COLO668 (cell line): ENCODE data around the gene GALNT17.

Experiments
- DNase-seq: peaks from one replicate; lab custom pipeline; 2025; ENCODE audit not compliant: unreplicated experiment; lab: John Stamatoyannopoulos, UW

The GALNT17 gene

DNA sequence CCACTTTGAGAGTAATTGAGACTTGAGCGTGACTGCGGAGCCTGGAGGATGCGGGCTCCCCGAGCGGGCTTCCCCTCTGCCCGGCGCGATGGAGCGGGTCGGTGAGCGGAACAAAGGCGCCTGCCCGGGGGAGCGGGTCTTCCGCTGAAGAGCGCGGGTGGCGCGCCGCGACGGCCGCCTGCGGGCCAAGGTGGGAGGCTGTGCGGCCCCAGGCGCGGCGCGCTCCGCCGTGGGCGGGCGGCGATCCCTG lies at the start of gene GALNT17:
Gene GALNT17 (plus strand): TSS at position 18 of the 250 bp plus-strand sequence.
- peak; percentile 12 for DNase-seq

GRCh38 chr7:71095266-71095860 lies 36.6 kb upstream of the GALNT17 start:
- DNase-seq: no peak

DNA sequence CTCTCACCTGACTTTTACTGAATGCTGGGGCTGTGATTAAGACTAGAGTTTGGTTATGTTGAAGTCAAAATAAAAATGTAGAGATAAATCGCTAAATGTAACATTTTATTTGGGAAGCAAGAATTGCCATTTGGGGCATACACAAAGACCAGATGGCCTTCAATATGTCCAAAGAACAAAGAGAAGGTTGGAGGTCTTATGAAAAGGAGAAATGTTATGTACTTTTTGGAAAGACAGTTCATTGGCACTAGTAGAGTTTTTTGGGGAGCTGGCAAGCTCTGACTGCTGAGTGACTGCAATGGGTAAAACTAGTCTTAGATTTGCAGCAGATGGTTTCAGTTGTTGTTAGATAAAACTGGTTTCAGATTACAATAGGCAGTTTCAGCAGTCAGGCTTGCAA lies 35.6 kb upstream of the GALNT17 start:
- DNase-seq: no peak

DNA sequence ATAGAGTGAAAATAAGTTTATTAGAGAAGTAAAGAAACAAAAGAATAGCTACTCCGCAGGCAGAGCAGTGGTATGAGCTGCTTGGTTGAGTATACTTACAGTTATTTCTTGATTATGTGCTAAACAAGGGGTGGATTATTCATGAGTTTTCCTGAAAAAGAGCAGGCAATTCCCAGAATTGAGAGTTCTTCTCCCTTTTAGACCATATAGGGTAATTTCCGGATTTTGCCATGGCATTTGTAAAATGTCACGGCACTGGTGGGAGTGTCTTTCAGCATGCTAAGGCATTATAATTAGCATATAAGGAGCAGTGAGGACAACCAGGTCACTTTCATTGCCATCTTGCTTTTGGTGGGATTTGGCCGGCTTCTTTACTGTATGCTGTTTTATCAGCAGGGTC lies 25.7 kb upstream of the GALNT17 start:
- no peak for DNase-seq

DNA sequence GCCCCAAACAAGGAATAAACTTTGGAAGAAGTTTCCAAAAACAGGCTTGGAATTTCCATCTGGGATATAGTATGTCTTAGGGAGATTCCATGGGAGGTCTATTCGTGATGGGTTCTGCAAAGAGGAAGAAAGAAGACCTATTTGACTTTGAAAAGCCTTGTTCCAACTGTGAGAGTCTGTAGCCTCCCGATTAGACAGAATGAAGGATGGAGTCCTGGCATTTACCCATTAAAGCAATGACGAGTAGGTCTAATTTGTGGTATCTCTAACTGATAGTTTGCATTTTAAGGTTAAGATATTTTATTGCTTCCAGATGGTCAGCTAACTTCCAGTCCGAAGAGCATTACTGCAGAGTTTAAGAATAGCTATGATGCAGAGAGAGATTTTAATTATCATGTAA lies 19.5 kb upstream of the GALNT17 start:
- DNase-seq: no peak

- DNase-seq: no peak
These were observed 11.8 kb upstream of the GALNT17 start for GRCh38 chr7:71120096-71120495.

DNA sequence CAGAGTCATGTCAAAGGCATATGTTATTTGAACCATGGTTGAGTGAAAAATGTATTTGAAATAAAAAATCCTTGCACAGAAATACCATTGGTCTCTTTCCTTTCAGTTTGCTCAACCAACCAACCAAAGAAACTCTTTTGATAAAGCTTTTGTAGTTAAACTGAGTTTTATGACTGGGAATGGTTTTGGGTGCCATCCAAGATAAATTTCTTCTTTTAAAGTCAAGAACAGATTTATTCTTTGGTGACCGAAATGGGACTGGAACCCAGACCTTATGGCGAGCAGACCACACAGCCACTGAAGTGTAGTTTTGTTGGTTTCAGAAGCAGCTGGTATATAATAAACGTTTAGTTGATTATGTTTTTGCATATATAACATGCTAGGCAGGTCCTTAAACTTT lies 2.8 kb upstream of the GALNT17 start:
- no peak for DNase-seq

- DNase-seq: no peak
These were observed 1.8 kb upstream of the GALNT17 start for GRCh38 chr7:71130031-71130679.

- peak; percentile 57 for DNase-seq
These were observed 453 bp upstream of the GALNT17 start for GRCh38 chr7:71131256-71132126.

GRCh38 chr7:71132377-71133231 lies 660 bp downstream of the GALNT17 start:
- DNase-seq: peak; percentile 21

DNA sequence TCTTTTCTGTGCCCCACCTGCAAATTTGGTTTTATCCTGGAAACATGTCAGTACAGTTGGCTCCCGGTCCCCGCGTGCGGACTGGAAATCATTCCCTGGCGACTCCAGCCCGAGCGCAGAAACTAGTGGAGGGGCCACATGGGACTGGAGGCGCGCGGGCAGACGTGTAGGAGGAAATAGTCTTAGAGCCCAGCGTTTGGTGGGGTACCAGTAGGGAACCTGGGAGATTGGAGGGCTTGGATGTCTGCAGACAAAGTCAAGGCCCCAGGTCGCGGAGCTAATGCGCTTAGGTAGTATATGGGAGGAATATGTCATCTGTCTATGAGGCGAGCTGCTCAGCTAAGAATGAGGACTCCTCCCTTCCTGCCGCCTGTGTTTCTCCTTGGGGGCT lies 1.3 kb downstream of the GALNT17 start:
- no peak for DNase-seq

DNA sequence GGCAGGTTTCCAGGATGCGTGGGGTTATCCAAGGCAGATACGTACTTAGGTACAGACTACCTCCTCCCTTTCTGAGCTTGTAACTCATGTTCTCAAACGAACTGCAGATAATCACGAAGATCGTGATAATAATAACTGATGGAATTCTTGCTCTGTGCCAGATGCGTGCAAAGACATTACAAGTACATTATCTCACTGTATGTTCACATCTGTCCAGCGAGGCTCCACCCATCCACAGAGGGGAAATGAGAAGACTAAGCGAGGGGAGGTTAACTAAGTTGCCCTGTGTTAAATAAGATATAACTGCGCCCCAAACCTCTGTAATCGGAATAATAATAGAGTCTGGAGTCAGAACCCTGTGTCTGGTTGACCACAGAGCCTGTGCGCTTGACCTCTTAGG lies 1.9 kb downstream of the GALNT17 start:
- DNase-seq: no peak

- no peak for DNase-seq
These were observed 3.2 kb downstream of the GALNT17 start for GRCh38 chr7:71135116-71135515.

- DNase-seq: no peak
These were observed 3.7 kb downstream of the GALNT17 start for GRCh38 chr7:71135663-71136062.

DNA sequence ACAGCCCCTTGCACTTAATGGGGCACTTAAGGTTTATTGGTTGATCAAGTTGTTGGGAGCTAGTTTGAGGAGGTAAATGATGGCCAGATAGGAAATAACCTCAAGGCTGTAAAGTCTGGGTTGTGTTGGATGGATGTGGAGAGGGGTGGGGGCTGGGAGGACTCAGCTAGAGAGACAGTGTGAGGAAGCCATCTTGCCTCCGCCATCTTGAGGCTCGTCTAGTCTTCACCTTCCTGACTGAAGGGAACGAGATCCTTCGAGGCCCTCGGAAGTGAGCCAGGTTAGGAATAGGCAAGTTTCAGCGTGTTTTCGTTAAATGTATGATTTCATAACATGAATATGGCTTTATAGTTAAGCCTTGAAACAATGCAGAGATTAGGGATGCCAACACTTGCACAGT lies 5.5 kb downstream of the GALNT17 start:
- no peak for DNase-seq

- DNase-seq: no peak
These were observed 8.3 kb downstream of the GALNT17 start for GRCh38 chr7:71140264-71140663.

- no peak for DNase-seq
These were observed 13.0 kb downstream of the GALNT17 start for GRCh38 chr7:71144963-71145362.

DNA sequence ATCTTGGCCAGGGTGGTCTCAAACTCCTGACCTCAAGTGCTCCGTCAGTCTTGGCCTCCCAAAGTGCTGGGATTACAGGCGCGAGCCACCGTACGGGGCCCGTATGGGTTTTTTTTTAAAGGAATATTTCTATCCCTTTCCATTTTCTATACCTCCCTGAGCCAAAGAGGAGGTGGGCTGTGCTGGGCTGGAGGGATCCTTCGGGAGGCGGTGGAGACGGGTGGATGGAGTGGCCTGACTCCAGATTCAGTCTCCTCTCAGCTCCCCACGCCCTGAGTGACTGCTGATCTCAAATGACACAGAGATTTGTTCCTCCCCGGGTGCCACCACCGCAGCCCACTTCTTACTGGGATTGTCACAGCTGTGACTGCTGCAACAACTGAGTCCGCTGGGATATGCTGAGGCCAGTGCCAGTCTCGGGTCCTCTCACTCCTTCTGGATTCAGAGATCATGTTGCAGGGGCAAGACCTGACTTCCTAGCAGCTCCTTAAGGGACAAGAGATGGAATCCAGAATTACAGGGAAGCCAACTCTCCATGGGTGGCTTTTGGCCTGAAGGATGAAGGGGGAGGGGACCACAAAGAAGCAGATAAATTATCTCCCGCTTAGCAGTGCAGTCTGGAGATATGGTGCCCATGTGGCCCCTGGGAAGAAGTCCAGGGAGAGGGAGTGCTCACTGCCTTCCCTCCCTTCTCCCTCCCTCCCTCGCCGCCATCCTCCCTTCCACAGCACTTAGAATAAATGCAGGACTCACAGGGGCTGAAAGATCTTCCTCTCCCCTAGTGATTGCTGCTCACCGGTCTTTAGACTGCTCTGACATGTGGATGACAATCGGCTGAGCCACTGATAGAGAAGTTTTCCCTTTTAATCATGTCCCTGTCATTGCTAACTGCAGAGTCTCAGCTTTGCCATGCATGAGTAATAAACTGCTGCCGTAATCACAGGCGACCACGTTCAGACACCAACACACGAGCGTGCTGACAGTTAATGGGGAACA lies 14.3 kb downstream of the GALNT17 start:
- no peak for DNase-seq

- DNase-seq: no peak
These were observed 16.2 kb downstream of the GALNT17 start for GRCh38 chr7:71148098-71148497.

GRCh38 chr7:71155236-71155635 lies 23.3 kb downstream of the GALNT17 start:
- no peak for DNase-seq
